ENCODE results near the gene GSTM3.

GRCh38 chr1:109785446-109786111, 44.7 kb upstream of the GSTM3 start:
- TF ChIP-seq CTCF (IDR thresholded peaks at IDR 0.05; ENCODE audit: poor library complexity) (no peak), EZH2 (IDR thresholded peaks at IDR 0.05; ENCODE audit: borderline replicate concordance) (no peak), EZH2phosphoT487 (IDR thresholded peaks at IDR 0.05; ENCODE audit: low read depth, severe bottlenecking, unreplicated experiment) (no peak)
